Esophagus muscularis mucosa (tissue), 4 donors: ENCODE results near the gene WASHC3. TPM values are rescaled to one million over a fixed set of nuclear protein-coding genes. Genes with fewer than 3 reads are reported as not detected.
A peak's percentile ranks its signal among the peaks of the same experiment; 100 is the strongest.
"Not testable (repeated sequence)": the region's sequence is repeated elsewhere in the genome, so short reads cannot be mapped to it uniquely, and the experiment has no call there.

Experiments used
- DNase-seq: peaks from one replicate; pipeline ENCODE4 v3.0.0-alpha.2; 2017; ENCODE audit errors: extremely low spot score
- H3K27ac ChIP-seq, 4 donors: fragments of 200-600 bp; sonication (generic); replicated peaks in 1 of 4; 1 replicate in 3 of 4; 2 replicates in 1 of 4; pipeline ENCODE4 v1.5.1; 2016 to 2019; ENCODE audit warnings: mild to moderate bottlenecking in 1 of 4
- H3K27me3 ChIP-seq, 4 donors: fragments of 200-600 bp; sonication (generic); one replicate each; pipeline versions ENCODE4 v1.5.1 to v1.6.0; 2016 to 2019
- H3K36me3 ChIP-seq, 4 donors: fragments of 200-600 bp; sonication (generic); one replicate each; pipeline ENCODE4 v1.5.1; 2016 to 2019
- H3K4me1 ChIP-seq, 4 donors: fragments of 200-600 bp; sonication (generic); one replicate each; pipeline ENCODE4 v1.5.1; 2016 to 2019
- H3K4me3 ChIP-seq, 4 donors: fragments of 200-600 bp; sonication (generic); 1 replicate in 2 of 4; 2 replicates in 2 of 4; pipeline ENCODE4 v1.5.1; 2016 to 2019; ENCODE audit warnings: mild to moderate bottlenecking in 4 of 4, moderate library complexity in 1 of 4
- H3K9me3 ChIP-seq, 4 donors: fragments of 200-600 bp; sonication (generic); 1 replicate in 3 of 4; 2 replicates in 1 of 4; pipeline ENCODE4 v1.5.1; 2016 to 2019
- CTCF ChIP-seq, 3 experiments: fragments of 200-600 bp in 2 of 3; fragments of 450-650 bp in 1 of 3; sonication (generic) in 2 of 3; IDR thresholded peaks; one replicate each; pipeline ENCODE4 v1.5.1; 2017 to 2019; ENCODE audit warnings: antibody characterized with exemption in 3 of 3, mild to moderate bottlenecking in 2 of 3, moderate library complexity in 1 of 3
- EP300 ChIP-seq: sonication (generic); formaldehyde crosslinking; IDR thresholded peaks from one replicate; pipeline ENCODE4 v1.6.1; 2017; ENCODE audit warnings: antibody characterized with exemption
- POLR2A ChIP-seq: fragments of 450-650 bp; IDR thresholded peaks from one replicate; pipeline ENCODE4 v1.6.1; 2017; ENCODE audit warnings: antibody characterized with exemption, moderate library complexity, mild to moderate bottlenecking, low read depth
- POLR2AphosphoS5 ChIP-seq, 2 donors: sonication (generic); formaldehyde crosslinking; IDR thresholded peaks; one replicate each; pipeline ENCODE4 v1.6.1; 2017; ENCODE audit warnings: antibody characterized with exemption in 2 of 2
- WGBS: methylation state at CpG from one replicate; pipeline ENCODE4 v1.1.5; 2018; 5-methylcytosine and 5-hydroxymethylcytosine counted together
- intact Hi-C: fragments of 100-400 bp; cut with DNase I; formaldehyde crosslinking; loops from one replicate; pipeline ENCODE4 v1.15.1; 2023
- total RNA-seq, 4 donors: library from RNA; depleted of rRNA; stranded (reverse); fragments of >200 nt; gene quantifications; one replicate each; pipeline versions ENCODE4 v1.1.0 to v1.2.1, GENCODE V29; 2016

WASHC3 gene
- total RNA-seq, 4 donors from 2014 or later, result 85.7 to 101 (median 86.8) TPM

GRCh38 chr12:102096855-102097254, 35.1 kb upstream of the WASHC3 start:
- Histone ChIP-seq H3K9me3 (no peaks in the 10 kb centered on the region), H3K36me3 (peaks cover 5 to 35% (median 21%) of the 10 kb centered on the region in 4 donors), H3K27me3 (no peaks in the 10 kb centered on the region), H3K4me3 (no peak overlapping the region), H3K4me1 (no peaks in the 10 kb centered on the region), H3K27ac (no peak overlapping the region)
- DNase-seq, result no peak
- TF ChIP-seq EP300 (no peak), POLR2A (no peak), CTCF (IDR thresholded peaks at IDR 0.05) (no peak), POLR2AphosphoS5 (IDR thresholded peaks at IDR 0.05) (no peak)
- intact Hi-C loops, result no loop called here
- 82% methylated on average over 3 of the region's 3 CpGs for WGBS

GRCh38 chr12:102095677-102096263, 34.0 kb upstream of the WASHC3 start:
- no peaks in the 10 kb centered on the region for H3K9me3 ChIP-seq
- no peaks in the 10 kb centered on the region for H3K4me1 ChIP-seq
- intact Hi-C loops, result no loop called here
- TF ChIP-seq CTCF (IDR thresholded peaks at IDR 0.05), result peak in 1 of 3 experiments; percentile 11
- no peak for TF ChIP-seq POLR2AphosphoS5 (IDR thresholded peaks at IDR 0.05)
- peaks cover 5 to 35% (median 20%) of the 10 kb centered on the region in 4 donors for H3K36me3 ChIP-seq
- no peak for DNase-seq
- 73% methylated on average over 2 of the region's 2 CpGs for WGBS
- H3K27me3 ChIP-seq, result no peaks in the 10 kb centered on the region
- H3K4me3 ChIP-seq, result no peak overlapping the region
- no peak overlapping the region for H3K27ac ChIP-seq

- Histone ChIP-seq H3K27ac (no peak overlapping the region), H3K4me1 (no peaks in the 10 kb centered on the region), H3K27me3 (no peaks in the 10 kb centered on the region), H3K9me3 (no peaks in the 10 kb centered on the region), H3K36me3 (peaks cover 8 to 29% (median 14%) of the 10 kb centered on the region in 4 donors), H3K4me3 (no peak overlapping the region)
- DNase-seq, result no peak
- TF ChIP-seq EP300 (no peak), POLR2A (no peak), CTCF (IDR thresholded peaks at IDR 0.05) (no peak), POLR2AphosphoS5 (IDR thresholded peaks at IDR 0.05) (no peak)
- intact Hi-C loops, result no loop called here
Measured at GRCh38 chr12:102093319-102093718, 31.5 kb upstream of the WASHC3 start.

- 97% methylated on average over 30 of the region's 38 CpGs for WGBS
- DNase-seq, H3K27me3 ChIP-seq, H3K9me3 ChIP-seq, H3K27ac ChIP-seq, intact Hi-C loops, H3K4me1 ChIP-seq, H3K4me3 ChIP-seq: not testable (repeated sequence)
- H3K36me3 ChIP-seq, result peaks cover 13 to 22% (median 20%) of the 10 kb centered on the region in 4 donors
Measured at GRCh38 chr12:102089228-102089835, 27.5 kb upstream of the WASHC3 start.

GRCh38 chr12:102080842-102081241, 19.1 kb upstream of the WASHC3 start:
- intact Hi-C loops, result no loop called here
- Histone ChIP-seq H3K4me3 (no peak overlapping the region), H3K36me3 (peaks cover 12 to 88% (median 60%) of the 10 kb centered on the region in 4 donors), H3K9me3 (no peaks in the 10 kb centered on the region), H3K27me3 (no peaks in the 10 kb centered on the region), H3K4me1 (no peaks in the 10 kb centered on the region), H3K27ac (no peak overlapping the region)
- WGBS, result 96% methylated on average over 4 of the region's 4 CpGs
- no peak for DNase-seq
- TF ChIP-seq EP300 (no peak), POLR2A (no peak), POLR2AphosphoS5 (IDR thresholded peaks at IDR 0.05) (no peak), CTCF (IDR thresholded peaks at IDR 0.05) (no peak)

- H3K4me1 ChIP-seq, H3K9me3 ChIP-seq, intact Hi-C loops, H3K27me3 ChIP-seq, H3K4me3 ChIP-seq, H3K27ac ChIP-seq, DNase-seq: not testable (repeated sequence)
- WGBS, result 93% methylated on average over 7 of the region's 7 CpGs
- H3K36me3 ChIP-seq, result peaks cover 6 to 40% (median 19%) of the 10 kb centered on the region in 4 donors
Measured at GRCh38 chr12:102072092-102072491, 10.3 kb upstream of the WASHC3 start.
